T-helper 2 cell (primary cell): Measurements from ENCODE around the gene CAVIN2.

Experiments
- DNase-seq, 5 experiments: peaks; one replicate each; pipeline versions ENCODE4 v3.0.0 to v3.0.0-alpha.2; 2012 to 2022

Gene CAVIN2

DNA sequence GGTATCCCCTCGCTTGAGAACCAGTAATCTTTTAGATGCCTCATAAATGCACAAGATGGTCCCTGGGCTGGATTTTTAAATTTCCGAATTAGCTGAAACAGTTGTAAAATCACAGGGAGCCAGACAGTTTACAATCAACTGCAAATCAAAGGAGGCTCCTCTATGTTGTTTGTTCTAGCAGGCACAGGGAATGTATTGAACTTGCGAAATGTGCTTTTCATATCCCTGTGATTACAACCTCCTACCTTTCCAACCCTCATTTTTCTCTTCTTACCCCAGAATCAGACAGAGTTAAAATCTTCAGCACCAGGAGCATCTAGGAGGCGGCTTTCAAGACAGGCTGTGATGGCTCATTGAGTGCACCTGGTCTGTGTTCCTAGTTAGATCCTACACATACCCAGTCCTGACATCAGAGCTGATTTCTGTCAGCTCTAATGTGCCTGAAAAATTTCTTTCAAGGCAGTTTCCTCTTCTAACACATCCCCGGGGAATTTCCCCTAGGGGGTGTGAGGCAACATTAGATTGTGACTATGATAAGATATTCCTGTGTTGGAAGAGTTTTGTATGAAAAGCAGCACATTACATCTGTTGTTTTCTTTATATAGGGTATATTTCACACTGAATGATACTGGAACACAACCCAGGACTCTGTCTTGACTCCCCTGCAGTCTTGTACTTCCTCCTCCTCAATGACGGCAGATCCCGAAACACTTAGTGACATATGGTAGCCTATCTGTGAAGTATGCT lies 17.9 kb upstream of the CAVIN2 start:
- no peak for DNase-seq

- DNase-seq, result no peak
Observed at GRCh38 chr2:191863988-191864387, 17.1 kb upstream of the CAVIN2 start.

GRCh38 chr2:191862156-191862775 lies 15.4 kb upstream of the CAVIN2 start:
- no peak for DNase-seq

GRCh38 chr2:191860760-191861466 lies 14.0 kb upstream of the CAVIN2 start:
- no peak for DNase-seq

DNA sequence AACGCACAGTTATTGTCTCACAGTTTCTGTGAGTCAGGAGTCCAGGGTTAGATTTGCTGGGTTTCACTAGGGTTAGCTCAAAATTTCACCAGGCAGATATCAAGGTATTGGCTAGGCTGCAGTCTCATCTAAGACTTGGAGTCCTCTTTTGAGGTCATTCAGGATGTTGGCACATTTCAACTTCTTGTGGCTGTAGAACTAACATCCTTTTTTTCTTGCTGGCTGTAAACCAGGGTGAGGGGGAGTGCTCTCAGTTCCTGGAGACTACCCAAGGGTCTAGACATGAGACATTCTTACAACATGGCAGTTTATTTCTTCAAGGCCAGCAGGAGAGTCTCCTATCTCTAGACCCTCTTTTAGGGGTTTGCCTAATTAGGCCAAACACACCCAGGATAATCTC lies 12.8 kb upstream of the CAVIN2 start:
- DNase-seq, result no peak

DNA sequence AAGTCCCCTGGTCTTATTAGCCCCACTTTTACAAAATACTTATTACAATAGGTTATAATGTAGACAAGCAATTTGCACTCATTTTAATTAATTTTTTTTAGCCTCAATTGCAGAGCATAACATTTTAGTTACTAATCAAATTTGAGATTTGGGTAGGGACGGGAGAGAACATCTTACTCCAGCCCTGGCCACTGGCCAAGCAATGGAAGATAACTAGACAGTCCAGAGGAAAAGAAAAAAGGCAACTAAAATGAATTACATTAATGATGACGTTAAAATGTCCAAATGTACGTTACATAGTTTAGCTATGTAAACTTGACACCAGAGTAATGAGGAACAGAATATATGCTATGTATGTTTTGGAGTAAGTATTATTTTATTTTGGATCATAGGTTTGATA lies 11.0 kb upstream of the CAVIN2 start:
- DNase-seq, result no peak

- DNase-seq, result no peak
Observed at GRCh38 chr2:191857259-191857805, 10.4 kb upstream of the CAVIN2 start.

- no peak for DNase-seq
Observed at GRCh38 chr2:191856111-191856876, 9.4 kb upstream of the CAVIN2 start.

DNA sequence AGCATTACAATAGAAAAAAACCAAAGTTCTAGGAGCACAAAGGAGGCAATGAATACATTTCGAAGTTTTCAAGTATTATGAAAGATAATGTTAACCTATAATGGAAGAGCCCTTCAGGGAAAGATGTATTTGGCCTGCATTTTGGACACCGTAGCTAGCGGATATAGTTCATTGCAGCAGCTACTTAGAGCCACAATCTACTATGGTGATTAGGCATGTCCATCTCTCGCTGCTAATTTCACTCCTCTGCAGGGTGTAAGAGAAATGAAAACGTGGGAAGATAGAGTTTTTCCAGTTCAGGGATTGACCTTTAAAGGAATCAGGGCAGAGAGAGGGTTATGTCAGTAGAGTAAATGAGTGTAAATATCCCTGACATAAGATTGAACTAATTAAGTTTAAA lies 8.5 kb upstream of the CAVIN2 start:
- DNase-seq, result no peak

DNA sequence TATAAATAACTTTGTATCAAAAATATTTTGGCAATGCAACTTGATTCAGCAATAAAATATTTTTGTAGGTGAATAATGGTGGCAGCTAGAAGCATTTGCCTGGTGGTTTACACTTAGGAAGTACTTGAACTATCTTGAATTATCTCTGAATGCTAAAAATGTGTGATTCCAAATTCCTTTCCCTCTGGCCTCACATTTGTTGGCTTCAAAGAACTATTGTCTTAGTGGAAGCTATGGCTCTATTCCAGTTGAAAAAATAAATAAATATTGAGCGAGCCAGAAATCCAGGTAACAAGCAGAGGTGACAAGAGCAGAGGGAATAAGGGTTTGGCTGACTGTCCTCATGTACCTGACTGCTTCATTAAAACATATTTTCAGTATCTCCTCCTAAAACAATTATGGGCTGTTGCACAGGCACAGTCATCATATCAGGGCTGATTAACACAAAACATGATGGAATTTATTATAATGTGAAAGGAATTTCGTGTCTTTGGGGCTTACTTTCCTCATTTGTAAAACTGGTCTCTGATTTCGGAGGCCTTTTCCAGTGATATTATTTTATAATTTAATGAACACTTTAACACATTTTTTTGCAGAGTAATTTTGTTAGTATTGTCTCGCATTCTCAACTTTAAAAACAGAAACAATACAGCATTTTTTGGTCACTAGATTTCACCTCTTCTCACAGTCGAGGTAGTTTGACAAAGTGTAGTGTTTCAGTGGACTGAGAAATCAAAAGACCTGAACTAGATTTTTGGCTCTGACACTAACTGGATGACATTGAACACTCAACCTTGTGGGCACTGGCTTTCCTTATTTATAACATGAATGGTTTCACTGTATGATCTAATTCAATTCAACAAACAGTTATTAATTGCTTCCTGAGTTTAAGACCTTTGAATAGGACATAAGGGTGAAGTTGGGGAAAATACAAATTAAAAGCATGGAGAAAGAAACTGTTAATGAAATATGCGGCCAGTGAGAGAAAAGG lies 7.8 kb upstream of the CAVIN2 start:
- DNase-seq, result no peak

DNA sequence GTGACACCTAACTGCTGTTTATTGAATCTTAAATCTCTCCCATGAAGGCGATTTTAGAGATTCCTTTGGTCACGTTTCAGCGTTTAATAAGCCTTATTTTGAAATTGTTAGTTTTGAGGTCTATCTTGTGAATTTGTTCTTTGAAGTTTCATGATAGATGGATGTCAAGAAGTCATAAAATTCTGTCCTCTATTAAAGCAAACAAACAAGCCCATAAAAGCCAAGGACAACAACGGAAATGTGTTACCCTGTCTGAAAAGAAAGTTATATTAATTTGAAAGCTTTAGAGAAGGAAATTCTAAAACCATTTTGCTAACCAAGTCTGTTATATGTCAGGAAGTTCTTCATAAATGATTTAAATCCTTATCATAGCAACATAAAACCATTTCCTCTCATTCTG lies 7.0 kb upstream of the CAVIN2 start:
- DNase-seq, result no peak

DNA sequence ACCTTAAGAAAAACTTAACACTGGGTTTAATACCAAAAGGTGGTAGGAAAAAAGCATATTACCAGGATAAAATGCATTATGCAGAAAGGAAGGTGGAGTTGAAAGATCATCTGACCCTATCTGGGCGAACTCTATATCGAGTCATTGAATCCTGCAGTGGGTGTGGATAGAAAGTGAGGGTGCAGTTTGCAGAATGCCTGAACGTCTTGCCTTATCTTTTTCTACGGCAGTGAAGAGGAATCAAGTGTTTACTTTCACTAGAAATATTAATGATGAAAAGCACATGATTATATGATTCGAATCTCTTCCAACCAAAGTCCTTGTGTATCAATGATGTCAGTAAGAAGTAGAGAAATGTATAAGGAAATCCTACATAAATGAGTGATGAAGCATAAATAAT lies 4.3 kb upstream of the CAVIN2 start:
- DNase-seq, result no peak

DNA sequence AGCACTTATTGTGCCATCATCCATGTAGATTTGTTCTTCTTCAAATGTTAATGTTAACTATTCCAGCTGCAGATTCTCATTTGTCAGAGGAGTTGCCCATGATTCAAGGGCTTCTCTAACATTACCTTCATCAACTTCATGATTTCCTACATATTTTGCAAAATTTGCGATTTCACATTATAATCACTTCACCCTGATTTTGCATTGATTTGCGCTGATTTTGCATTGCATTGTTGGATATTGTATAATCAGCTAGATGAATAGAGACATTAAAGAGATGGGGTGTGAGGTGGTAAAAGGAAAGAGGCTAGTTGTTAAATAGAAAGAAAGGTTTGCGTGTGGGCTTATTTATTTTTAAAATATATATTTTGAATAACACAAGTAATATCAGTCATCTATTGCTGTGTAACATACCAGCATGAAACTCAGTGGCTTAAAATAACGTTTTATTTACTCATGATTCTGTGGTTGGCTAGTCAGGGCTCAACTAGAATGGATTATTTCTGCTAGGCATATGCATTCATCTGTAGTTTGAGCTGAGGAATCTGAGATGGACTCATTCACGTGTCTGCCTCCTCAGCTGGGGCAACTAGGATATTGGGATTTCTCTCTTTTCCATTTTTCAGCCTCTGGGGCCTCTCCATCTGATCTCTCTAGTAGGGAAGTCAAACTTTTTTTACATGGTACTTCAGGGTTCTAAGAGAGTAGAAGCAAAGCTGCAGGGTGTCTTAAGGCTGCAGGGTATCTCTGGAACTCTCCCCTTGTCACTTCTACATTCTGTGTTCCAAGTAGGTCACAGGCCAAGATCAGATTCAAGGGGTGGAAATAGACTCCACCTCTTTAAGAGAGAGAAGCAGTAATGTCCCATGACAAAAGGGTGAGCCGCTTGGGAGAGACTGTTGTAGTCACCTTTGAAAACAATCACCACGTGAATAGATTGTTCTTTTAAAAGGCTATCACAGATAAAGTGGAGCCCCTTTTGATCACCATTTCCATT lies 2.2 kb upstream of the CAVIN2 start:
- no peak for DNase-seq

DNA sequence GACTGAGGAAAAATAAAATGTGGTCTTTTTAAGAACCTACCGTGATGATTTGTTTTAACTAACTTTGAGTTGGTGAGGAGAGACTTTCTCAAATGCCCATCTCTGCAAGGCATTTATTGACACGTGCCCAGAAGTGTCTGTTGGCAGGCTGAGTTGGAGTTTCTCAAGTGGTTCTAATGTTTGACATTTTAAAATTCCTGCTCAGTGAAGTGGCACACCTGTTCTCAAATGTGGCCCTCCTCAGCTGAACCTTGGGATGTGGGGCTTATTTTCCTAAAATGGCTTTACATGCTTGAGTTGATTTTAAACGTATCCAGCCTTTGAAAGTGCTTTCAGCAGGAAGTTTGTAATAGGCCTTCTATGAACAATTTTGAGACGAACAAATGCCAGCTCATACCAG lies 876 bp upstream of the CAVIN2 start:
- DNase-seq, result no peak

- no peak for DNase-seq
Observed at GRCh38 chr2:191845876-191846514, 893 bp downstream of the CAVIN2 start.

DNA sequence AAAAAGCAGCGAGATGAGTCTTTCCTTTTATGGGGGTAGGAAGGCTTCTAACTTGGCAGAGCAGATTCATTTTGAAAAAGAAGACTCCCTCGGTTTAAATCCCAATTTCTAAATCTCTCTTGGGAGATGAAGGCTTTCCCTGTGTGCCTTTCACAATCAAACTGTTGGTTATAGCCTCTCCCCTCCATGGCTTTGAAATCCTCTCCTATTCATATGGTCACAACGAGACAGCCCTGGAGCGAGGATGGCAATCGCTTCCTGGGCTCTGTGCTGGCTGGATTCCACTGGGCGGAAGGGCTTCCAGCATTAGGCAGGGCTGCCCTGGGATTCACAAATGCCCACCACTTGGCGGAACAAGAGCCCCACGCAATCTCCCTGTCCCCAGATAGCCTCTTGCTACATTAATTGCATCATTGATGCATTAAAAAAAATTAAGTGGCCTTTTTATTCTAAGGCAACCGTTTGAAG lies 1.6 kb downstream of the CAVIN2 start:
- no peak for DNase-seq

DNA sequence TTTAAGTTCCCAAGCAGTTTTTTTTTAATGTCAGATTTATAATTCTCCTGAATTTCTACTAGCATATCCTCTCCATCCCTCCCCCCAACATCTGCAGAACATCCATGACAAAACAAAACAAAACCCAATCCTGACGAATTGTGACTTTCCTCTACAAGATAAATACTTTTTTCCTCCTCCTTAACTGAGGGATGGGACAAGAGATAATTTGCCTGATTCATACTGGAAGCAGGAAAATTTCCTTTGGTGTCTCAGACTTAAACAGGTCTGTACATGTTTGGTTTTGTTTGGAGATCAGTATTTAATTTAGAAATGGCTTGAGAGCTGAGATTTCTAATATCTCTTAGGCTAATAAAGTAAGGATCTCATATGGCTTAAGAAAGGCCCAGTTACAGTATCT lies 2.2 kb downstream of the CAVIN2 start:
- DNase-seq, result no peak

GRCh38 chr2:191840921-191841320 lies 6.0 kb downstream of the CAVIN2 start:
- no peak for DNase-seq

- no peak for DNase-seq
Observed at GRCh38 chr2:191839918-191840804, 6.7 kb downstream of the CAVIN2 start.
